T-helper 1 cell treated with Interleukin-12 subunit alpha and Interleukin-12 subunit beta and Interleukin-4 antibody, amounts not matched to agents 30 μg/mL and 1 μg/mL, for 36 hours (primary cell): Measurements from ENCODE around the gene MGRN1.

Experiments
- H3K27ac Mint-ChIP-seq: one replicate; pipeline ENCODE4 v1.8.0; 2021; ENCODE audit warnings: mild to moderate bottlenecking, mixed read lengths
- H3K27me3 Mint-ChIP-seq: one replicate; pipeline ENCODE4 v1.8.0; 2021; ENCODE audit warnings: low read depth, mixed read lengths
- H3K36me3 Mint-ChIP-seq: one replicate; pipeline ENCODE4 v1.8.0; 2021; ENCODE audit warnings: low read depth, mixed read lengths
- H3K4me1 Mint-ChIP-seq: one replicate; pipeline ENCODE4 v1.8.0; 2021; ENCODE audit warnings: low read depth, mixed read lengths
- H3K4me3 Mint-ChIP-seq: one replicate; pipeline ENCODE4 v1.8.0; 2021; ENCODE audit warnings: mild to moderate bottlenecking, moderate library complexity, mixed read lengths
- H3K9me3 Mint-ChIP-seq: one replicate; pipeline ENCODE4 v1.8.0; 2021; ENCODE audit warnings: mixed read lengths

Gene MGRN1

DNA sequence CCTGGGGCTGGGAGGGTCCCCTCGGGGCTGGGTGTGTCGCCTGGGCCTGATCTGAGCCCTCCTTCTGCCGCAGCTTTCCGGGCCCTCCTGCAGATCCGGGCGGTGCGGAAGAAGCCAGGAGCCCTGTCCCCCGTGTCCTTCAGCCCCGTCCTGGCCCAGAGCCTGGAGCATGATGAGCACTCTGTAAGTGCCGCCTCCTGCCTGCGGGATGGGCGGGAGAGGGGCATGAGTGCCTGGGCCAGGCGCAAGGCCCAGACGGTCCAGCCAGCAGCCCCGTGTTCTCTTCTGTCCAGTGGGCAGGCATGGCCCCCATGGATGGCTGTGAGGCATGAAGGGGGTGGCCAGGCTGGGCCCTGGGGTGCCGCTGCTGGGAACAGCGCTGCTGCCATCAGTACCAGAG lies 52.8 kb downstream of the MGRN1 start:
- peak overlapping the region; percentile 97 for H3K27ac Mint-ChIP-seq
- no peaks in the 10 kb centered on the region for H3K9me3 Mint-ChIP-seq
- H3K36me3 Mint-ChIP-seq = peaks cover 13% of the 10 kb centered on the region
- no peak overlapping the region for H3K4me3 Mint-ChIP-seq
- no peaks in the 10 kb centered on the region for H3K27me3 Mint-ChIP-seq
- peaks cover 26% of the 10 kb centered on the region for H3K4me1 Mint-ChIP-seq

DNA sequence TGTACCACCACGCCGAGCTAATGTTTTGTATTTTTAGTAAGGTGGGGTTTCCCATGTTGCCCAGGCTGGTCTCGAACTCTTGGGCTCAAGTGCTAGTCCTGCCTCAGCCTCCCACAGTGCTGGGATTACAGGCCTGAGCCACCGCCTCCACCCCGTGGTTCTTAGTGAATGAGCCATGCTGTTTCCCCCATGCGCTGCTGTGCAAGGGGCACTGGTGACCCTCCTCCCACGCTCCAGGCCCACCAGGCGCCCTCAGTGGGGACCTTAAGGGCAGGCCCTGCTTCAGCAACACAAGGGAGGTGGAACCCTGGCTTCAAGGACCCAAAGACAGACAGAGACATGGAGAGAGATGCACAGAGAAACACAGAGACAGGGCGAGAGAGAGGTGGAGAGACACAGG lies 53.4 kb downstream of the MGRN1 start:
- Mint-ChIP-seq H3K4me3 (no peak overlapping the region), H3K27me3 (no peaks in the 10 kb centered on the region), H3K36me3 (peaks cover 14% of the 10 kb centered on the region), H3K4me1 (peaks cover 26% of the 10 kb centered on the region), H3K27ac (peak overlapping the region; percentile 70), H3K9me3 (no peaks in the 10 kb centered on the region)

DNA sequence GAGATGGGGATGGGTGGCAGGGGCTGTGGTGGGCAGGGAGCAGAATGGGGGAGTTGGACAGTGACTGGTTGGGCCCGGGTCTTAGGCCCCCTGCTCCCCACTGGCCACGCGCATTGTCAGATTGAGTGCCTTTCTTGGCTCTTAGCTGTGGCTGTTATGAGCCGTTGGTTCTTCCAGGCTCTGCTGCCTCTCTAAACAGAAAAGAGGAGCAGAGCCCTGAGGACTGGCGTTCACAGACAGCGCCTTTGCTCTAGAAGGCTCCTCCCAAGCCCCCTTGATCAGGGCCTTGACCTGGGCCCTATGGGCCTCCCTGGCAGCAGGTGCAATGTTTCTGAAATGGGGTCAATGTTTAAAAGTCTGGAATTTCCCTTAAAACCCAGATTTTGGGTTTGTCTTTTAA lies 54.0 kb downstream of the MGRN1 start:
- Mint-ChIP-seq H3K27ac (peak overlapping the region; percentile 70), H3K4me3 (no peak overlapping the region), H3K4me1 (peaks cover 26% of the 10 kb centered on the region), H3K36me3 (peaks cover 14% of the 10 kb centered on the region), H3K9me3 (no peaks in the 10 kb centered on the region), H3K27me3 (no peaks in the 10 kb centered on the region)

DNA sequence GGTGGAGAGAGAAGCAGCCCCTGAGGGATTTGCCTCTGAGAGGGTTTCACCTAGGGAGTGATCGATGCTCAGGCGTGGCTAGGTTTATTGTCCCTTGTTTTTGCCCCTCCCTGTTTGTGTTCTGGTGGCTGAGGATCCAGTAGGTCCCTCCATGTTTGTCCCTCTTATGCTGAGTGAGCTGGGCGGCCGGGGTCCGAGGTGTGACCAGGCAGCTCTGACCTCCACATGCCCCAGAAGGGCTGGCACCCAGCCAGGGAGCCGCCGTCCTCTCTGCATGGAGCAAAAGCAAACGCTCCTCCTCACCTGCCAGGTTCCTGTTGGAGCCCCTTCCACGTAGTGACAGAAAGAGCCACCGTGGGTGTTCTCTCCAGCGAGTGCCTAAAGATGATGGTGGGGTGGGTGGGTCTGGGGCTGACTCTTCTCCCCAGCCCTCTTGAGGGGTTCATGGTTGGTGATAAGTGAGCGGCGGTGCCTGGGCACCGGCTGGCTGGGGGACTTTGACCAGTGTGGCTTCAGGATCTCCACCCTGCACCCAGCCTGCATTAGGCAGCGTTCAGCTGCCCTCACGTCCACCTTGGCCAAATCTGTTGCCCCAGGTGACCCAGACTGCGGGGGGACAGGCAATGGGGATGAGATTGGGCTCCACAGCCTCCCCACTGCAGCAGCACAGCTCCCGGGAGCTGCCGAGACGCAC lies 54.7 kb downstream of the MGRN1 start:
- Mint-ChIP-seq H3K27me3 (no peaks in the 10 kb centered on the region), H3K4me1 (peaks cover 24% of the 10 kb centered on the region), H3K36me3 (peaks cover 12% of the 10 kb centered on the region), H3K9me3 (no peaks in the 10 kb centered on the region), H3K27ac (peak overlapping the region; percentile 41), H3K4me3 (no peak overlapping the region)

DNA sequence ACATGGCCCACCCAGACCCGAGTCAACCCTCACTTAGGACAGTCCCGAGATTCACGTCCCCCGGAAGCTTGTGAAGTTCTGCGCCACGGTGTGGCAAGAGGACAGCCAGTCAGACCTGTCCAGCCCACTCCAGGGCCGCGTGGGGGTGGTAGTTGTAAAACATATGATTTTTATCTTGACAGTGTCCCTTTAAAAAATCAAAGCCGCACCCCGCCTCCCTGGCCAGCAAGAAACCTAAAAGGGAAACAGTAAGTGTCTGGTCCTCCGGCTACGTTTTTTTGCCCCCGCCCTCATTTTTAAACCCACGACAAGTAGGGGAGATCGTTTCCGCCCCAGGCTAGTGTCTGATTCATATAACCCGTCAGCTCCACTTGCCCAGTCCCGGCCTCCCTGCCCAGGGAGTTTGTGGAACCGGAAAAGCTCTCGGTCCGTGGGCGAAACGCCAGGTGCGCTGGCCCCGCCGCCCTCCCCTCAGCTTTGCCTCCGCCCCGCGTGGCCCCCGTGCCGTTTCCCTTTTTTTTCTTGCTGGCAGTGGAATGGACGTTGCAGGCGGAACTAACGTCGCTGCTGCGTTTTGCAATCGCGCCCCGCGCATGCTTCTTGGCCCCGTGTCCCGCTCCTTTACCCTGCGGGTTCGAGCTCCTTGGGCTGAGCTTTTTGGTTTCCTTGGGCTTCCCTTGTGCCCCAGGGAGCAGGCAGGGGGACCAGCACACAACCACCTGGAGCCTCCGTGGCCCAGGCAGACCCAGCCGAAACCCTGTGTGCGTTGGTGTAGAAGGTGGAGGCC lies 55.4 kb downstream of the MGRN1 start:
- Mint-ChIP-seq H3K4me1 (peaks cover 24% of the 10 kb centered on the region), H3K27ac (peak overlapping the region; percentile 31), H3K36me3 (peaks cover 14% of the 10 kb centered on the region), H3K27me3 (no peaks in the 10 kb centered on the region), H3K9me3 (no peaks in the 10 kb centered on the region), H3K4me3 (no peak overlapping the region)

DNA sequence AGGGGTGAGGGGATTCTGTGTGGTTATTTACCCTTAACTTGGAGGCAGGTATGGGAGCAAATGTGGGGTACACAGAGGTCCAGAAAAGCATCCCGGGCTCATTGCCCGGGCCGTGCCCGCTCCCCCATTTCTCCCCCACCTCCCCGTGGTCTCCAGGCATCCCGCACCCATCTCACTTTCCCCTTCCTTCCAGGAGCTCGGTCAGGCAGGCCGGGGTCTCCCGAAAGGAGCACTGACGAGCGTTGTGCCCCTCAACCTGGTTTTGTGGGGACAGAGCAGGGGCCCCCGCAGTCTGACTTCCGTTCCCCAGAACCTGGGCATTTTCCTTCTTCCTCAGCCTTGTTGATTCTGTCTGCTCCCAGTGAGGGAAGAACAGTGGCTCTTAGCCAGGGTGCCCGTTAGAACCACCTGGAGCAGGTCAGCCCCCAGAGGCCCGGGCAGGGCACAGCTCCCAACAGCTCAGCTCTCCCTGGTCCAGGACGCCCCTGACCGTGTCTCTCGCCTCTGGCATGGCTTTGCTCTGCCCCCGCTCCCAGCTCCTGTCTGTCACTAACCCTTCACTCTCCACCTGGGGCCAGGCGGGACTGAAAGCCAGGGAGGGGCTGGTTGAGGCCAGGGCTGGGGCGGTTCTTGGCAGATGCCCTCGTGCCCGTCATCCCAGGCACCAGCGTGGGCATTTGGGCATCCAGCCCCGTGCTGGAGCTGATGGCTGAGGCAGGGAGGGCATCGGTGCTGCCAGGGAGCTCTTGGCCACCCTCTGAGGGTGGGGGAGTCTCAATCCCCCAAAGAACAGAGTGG lies 56.2 kb downstream of the MGRN1 start:
- H3K4me1 Mint-ChIP-seq = peaks cover 19% of the 10 kb centered on the region
- H3K27me3 Mint-ChIP-seq = no peaks in the 10 kb centered on the region
- H3K9me3 Mint-ChIP-seq = no peaks in the 10 kb centered on the region
- peak overlapping the region; percentile 31 for H3K27ac Mint-ChIP-seq
- no peak overlapping the region for H3K4me3 Mint-ChIP-seq
- peaks cover 15% of the 10 kb centered on the region for H3K36me3 Mint-ChIP-seq

DNA sequence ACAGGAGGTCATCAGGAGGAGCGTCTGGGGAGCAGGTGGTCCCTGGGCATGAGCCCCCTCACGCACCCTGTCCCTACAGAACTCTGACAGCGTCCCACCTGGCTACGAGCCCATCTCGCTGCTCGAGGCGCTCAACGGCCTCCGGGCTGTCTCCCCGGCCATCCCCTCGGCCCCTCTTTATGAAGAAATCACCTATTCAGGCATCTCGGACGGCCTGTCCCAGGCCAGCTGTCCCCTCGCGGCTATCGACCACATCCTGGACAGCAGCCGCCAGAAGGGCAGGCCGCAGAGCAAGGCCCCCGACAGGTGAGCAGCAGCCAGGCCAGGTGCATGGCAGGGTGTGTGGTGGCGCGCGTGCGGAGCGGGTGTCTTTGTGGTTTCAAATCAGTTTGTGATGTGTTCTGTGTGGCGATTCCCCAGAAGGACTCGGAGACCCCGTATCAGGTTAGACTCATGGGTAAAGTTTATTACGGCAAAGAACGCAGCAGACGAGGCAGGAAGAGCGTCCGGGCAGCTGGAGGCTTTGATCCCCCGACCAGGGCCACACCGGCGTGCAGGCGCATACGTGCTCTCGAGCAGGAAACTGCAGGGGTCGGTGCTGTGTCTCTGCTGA lies 57.0 kb downstream of the MGRN1 start:
- Mint-ChIP-seq H3K36me3 (peaks cover 11% of the 10 kb centered on the region), H3K27me3 (no peaks in the 10 kb centered on the region), H3K4me3 (no peak overlapping the region), H3K9me3 (no peaks in the 10 kb centered on the region), H3K27ac (no peak overlapping the region), H3K4me1 (peaks cover 14% of the 10 kb centered on the region)

DNA sequence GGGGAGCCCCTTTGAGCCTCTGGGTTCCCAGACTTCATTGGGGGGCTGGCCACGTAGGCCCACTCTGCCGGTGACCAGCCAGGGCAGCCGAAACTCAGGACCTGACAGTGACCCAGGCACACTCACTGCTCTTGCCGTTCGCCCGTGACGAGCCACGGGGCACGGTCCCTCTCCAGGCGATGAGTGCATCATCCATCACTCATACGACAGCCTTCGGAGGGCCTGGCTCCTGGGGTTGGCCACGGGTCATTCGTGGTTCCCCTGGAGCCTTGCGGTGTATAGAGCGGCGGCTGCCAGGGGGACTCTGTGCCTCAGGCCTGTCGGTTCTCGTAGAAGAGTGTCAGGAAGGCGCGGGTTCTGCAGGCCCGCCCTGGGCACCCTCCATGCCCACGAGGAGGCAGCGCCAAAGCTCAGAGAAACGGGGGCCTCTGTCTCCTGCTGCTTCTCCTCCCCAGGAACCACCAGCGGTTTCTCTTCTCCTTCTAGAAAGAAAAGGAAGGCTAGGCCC lies 57.5 kb downstream of the MGRN1 start:
- Mint-ChIP-seq H3K27ac (no peak overlapping the region), H3K4me1 (peaks cover 9% of the 10 kb centered on the region)

DNA sequence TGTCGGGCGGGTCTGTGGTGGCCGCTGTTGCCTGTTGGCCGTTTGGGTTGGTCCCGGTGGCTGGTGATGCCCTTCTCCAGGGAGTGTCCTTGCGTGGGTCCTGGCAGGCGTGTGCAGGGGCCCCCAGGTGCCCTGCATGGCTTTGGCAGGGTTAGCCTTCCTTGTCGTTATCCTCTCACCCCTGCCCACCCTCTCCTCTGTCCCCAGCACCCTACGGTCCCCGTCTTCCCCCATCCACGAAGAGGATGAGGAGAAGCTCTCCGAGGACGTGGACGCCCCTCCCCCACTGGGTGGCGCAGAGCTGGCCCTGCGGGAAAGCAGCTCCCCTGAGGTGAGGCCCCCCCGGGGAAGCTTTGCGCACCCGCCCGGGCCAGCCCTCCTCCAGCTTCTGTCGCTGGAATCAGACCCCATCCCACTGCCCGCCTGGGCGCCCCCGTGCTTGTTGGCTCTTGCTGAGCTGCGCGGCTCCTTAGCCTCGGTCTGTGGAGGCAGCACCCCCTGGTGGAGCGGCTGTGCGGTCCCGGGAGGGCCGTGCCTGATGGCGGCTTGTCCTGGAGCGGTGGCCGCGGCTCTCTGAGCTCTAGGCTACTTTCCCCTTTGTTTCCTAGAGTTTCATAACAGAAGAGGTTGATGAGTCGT lies 58.1 kb downstream of the MGRN1 start:
- Mint-ChIP-seq H3K36me3 (peaks cover 11% of the 10 kb centered on the region), H3K9me3 (no peaks in the 10 kb centered on the region), H3K27me3 (no peaks in the 10 kb centered on the region), H3K27ac (no peak overlapping the region), H3K4me3 (no peak overlapping the region), H3K4me1 (peaks cover 8% of the 10 kb centered on the region)

More for the DNA sequence above, 57.5 kb downstream of the MGRN1 start:
- no peak overlapping the region for H3K4me3 Mint-ChIP-seq
- H3K9me3 Mint-ChIP-seq = no peaks in the 10 kb centered on the region
- H3K36me3 Mint-ChIP-seq = peaks cover 11% of the 10 kb centered on the region
- no peaks in the 10 kb centered on the region for H3K27me3 Mint-ChIP-seq

DNA sequence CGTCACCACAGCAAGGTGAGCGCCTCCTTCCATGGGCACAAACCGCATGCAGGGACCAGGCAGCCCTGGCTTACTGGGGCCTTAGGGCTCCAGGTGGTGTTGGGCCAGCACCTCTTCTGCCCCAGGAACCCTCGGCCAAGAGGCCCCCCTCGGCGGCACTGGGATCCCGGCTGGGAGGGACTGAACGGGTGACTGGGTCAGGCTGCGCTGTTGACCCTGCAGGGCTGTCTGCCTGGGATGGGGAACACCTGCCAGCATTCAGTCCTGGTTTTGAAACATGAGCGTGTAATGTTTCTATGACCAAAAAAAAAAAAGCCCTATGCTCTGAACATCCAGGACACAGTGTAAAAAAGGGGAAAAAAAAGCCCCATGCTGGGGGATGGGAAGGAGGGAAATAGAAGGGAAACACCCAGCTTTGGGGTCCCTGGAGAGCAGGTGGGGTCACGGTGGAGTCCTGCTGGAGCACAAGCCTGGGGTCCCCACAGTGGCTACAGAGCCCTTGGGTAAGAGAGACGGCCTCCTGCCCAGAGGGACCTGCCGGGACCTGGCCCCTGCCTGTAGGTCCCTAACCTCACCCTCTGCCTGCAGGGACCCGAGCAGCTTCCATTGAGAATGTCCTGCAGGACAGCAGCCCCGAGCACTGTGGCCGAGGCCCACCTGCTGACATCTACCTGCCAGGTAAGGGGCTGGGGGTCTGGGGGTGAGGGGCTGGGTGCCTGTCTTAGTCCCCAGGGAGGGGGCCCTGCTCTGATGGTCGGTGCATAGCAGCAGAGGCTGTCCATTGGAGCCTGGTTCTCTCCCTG lies 58.8 kb downstream of the MGRN1 start:
- Mint-ChIP-seq H3K4me3 (no peak overlapping the region), H3K27me3 (no peaks in the 10 kb centered on the region), H3K36me3 (peaks cover 6% of the 10 kb centered on the region), H3K27ac (no peak overlapping the region), H3K4me1 (peaks cover 2% of the 10 kb centered on the region), H3K9me3 (no peaks in the 10 kb centered on the region)

DNA sequence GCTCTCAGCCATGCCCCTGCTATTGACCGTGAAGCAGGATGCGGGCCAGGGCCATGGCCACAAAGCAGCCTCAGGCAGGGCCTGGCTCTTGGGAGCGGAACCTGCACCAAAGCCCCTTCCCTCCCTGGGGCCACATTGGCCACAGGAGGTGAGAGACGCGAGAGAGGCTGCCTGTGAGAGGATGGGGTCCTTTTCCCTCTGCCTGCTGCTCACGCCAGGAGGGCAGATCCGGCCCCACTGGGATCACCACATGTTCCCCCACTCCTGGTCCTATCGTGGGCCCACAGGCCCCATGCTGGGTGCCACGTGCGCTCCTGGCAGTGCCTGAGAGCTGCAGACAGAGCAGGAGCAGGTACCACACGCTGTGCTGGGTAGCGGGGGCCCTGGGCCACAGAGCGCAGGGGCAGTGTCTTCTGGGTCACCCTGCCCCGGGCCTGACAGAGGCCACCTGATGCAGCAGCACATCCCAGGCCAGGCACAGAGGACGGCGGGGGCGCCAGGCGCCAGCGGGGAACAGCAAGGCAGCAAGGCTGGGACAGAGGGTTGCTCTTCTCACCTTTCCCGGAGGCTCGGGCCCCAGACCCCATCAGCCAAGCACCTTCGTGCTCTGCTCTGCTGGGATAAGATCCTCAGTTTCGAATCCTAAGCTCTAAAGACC lies 59.6 kb downstream of the MGRN1 start:
- H3K27ac Mint-ChIP-seq = no peak overlapping the region
- peaks cover 6% of the 10 kb centered on the region for H3K36me3 Mint-ChIP-seq
- H3K4me1 Mint-ChIP-seq = no peaks in the 10 kb centered on the region
- no peaks in the 10 kb centered on the region for H3K27me3 Mint-ChIP-seq
- H3K9me3 Mint-ChIP-seq = no peaks in the 10 kb centered on the region
- H3K4me3 Mint-ChIP-seq = no peak overlapping the region

DNA sequence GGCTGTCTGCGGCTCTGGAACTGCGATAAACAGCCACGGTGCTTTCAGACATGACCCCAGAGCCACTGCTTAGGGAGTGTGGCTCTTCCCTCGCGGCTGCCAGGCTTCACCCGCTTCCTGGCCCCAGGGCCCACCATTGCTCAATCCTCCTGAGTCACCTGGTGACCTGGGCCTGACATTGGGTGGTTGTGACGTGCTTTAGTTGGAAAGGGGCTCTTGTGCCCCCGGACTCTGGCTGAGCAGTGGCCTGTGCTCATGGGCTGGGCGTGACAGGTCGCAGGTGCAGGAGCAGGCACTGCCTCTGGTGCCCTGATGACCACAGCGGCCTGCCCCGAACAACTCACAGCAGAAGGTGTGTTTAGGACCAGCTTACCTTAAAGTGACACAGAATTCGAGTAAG lies 60.1 kb downstream of the MGRN1 start:
- no peaks in the 10 kb centered on the region for H3K4me1 Mint-ChIP-seq
- no peaks in the 10 kb centered on the region for H3K27me3 Mint-ChIP-seq
- H3K9me3 Mint-ChIP-seq = no peaks in the 10 kb centered on the region
- no peak overlapping the region for H3K4me3 Mint-ChIP-seq
- peaks cover 6% of the 10 kb centered on the region for H3K36me3 Mint-ChIP-seq
- peak overlapping the region; percentile 39 for H3K27ac Mint-ChIP-seq

DNA sequence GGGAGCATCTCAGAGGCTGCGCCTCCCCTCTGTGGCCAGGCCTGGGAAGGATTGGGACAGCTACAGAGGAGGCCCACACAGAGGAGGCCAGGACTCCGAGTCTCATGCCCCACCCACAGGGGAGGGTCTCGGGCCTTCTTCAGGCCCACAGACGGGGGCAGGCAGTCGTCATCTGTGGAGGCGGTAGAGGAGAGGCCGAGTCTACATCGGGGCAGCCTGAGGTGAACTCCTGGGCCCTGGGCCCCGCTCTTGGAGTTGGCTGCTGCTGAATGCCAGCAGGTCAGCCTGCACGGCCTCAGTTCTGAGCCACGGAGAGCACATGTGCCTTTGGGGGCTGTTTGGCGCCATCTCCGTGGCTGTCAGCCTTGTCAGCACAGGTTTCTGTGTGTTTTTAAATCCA lies 60.7 kb downstream of the MGRN1 start:
- Mint-ChIP-seq H3K36me3 (peaks cover 6% of the 10 kb centered on the region), H3K27me3 (no peaks in the 10 kb centered on the region), H3K27ac (peak overlapping the region; percentile 39), H3K9me3 (no peaks in the 10 kb centered on the region), H3K4me1 (no peaks in the 10 kb centered on the region), H3K4me3 (no peak overlapping the region)
